ENCODE data around the gene CFAP70. TPM values are rescaled to one million over a fixed set of nuclear protein-coding genes. Genes with fewer than 3 reads are reported as not detected.

CFAP70 gene
- total and polyA plus RNA-seq, 7 donors, result 0.46 to 1.8 (median 0.88) TPM; not detected in 1

DNA sequence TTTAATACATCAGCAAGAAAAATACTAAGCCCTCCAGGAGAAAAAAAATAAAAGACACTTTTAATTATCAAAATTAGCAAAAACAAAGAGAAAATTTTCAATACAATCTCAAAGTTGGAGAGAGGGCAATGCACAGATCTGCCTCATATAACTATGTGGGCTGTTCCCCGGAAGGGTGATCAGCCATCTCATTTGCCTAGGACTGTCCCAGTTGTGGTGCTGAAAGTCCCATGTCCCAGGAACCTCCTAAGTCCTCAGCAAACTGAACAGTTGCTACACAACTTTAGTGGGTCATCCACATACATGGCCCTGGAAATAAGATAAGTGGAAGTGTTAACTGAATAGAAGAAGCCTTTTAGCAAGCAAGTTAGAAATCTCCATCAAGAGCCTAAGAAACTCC lies 14.4 kb downstream of the CFAP70 start:
- no peaks in the 10 kb centered on the region for H3K36me3 ChIP-seq
- no peak for DNase-seq
- no peaks in the 10 kb centered on the region for H3K27me3 ChIP-seq
- no peaks in the 10 kb centered on the region for H3K9me3 ChIP-seq
- intact Hi-C loops (cut with DNase I), result no loop called here
- no peak overlapping the region for H3K4me3 ChIP-seq
- WGBS, 2 donors, result 92 to 96% methylated on average over 1 of the region's 1 CpG
- H3K4me1 ChIP-seq, result no peaks in the 10 kb centered on the region
- H3K27ac ChIP-seq, result no peak overlapping the region
- TF ChIP-seq POLR2A (IDR thresholded peaks at IDR 0.05) (no peak), POLR2AphosphoS5 (IDR thresholded peaks at IDR 0.05) (no peak), EP300 (IDR thresholded peaks at IDR 0.05) (no peak), CTCF (IDR thresholded peaks at IDR 0.05) (no peak)

GRCh38 chr10:73340121-73340520 lies 18.5 kb downstream of the CFAP70 start:
- WGBS, 2 donors, result 89 to 91% methylated on average over 3 of the region's 3 CpGs
- no peaks in the 10 kb centered on the region for H3K4me1 ChIP-seq
- TF ChIP-seq POLR2A (IDR thresholded peaks at IDR 0.05), result no peak
- TF ChIP-seq EP300 (IDR thresholded peaks at IDR 0.05), result no peak
- TF ChIP-seq POLR2AphosphoS5 (IDR thresholded peaks at IDR 0.05), result no peak
- no peak for TF ChIP-seq CTCF (IDR thresholded peaks at IDR 0.05)
- no peak overlapping the region for H3K27ac ChIP-seq
- H3K36me3 ChIP-seq, result no peaks in the 10 kb centered on the region
- H3K4me3 ChIP-seq, result no peak overlapping the region
- H3K9me3 ChIP-seq, result no peaks in the 10 kb centered on the region
- DNase-seq, result no peak
- intact Hi-C loops (cut with DNase I), result no loop called here
- no peaks in the 10 kb centered on the region for H3K27me3 ChIP-seq

DNA sequence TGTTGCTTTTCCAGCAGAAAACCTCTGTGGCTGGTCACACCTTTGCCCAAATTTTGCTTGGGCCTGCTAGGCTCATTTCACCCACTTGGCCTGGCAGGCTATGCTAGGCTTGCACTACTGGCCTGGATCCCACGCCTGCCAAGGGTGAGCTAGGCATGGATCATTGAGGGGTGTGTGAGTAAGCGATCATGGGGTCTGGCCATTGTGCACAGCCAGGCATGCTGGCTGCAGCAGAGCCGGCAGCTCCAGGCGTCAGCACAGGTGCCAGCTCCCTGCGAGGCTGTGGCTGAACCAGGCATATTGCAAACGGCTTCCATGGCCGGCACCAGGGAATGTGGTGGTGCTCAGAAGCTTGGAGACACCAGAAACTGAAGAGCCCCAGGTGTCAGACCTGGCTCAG lies 19.2 kb downstream of the CFAP70 start:
- Histone ChIP-seq H3K27me3 (no peaks in the 10 kb centered on the region), H3K4me3 (no peak overlapping the region), H3K27ac (no peak overlapping the region), H3K9me3 (no peaks in the 10 kb centered on the region), H3K4me1 (no peaks in the 10 kb centered on the region), H3K36me3 (no peaks in the 10 kb centered on the region)
- TF ChIP-seq CTCF (IDR thresholded peaks at IDR 0.05), result no peak
- TF ChIP-seq POLR2AphosphoS5 (IDR thresholded peaks at IDR 0.05), result no peak
- TF ChIP-seq EP300 (IDR thresholded peaks at IDR 0.05), result no peak
- TF ChIP-seq POLR2A (IDR thresholded peaks at IDR 0.05), result no peak
- intact Hi-C loops (cut with DNase I), result no loop called here
- DNase-seq, result no peak
- WGBS, 2 donors, result 88% methylated on average over 7 of the region's 7 CpGs

DNA sequence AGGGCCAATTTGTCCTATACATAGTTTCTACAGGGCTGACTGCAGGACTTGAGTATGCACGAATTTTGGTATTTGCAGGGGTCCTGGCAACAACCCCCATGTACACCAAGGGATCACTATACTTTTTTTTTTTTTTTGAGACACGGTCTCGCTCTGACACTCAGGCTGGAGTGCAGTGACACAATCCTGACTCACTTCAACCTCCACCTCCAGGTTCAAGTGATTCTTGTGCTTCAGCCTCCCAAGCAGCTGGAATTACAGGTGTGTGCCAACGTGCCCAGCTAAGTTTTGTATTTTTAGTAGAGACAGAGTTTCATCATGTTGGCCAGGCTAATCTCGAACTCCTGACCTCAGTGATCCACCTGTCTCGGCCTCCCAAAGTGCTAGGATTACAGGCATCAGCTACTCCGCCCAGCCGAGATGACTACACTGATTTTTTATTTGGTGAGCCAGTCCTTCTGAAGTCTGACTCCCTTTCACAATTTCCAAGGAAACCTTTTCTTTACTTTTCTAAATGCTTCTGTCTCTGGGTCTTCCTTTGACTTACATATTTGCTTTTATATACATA lies 19.8 kb downstream of the CFAP70 start:
- DNase-seq, result no peak
- TF ChIP-seq CTCF (IDR thresholded peaks at IDR 0.05) (no peak), POLR2AphosphoS5 (IDR thresholded peaks at IDR 0.05) (no peak), POLR2A (IDR thresholded peaks at IDR 0.05) (no peak), EP300 (IDR thresholded peaks at IDR 0.05) (no peak)
- Histone ChIP-seq H3K27ac (no peak overlapping the region), H3K36me3 (no peaks in the 10 kb centered on the region), H3K27me3 (no peaks in the 10 kb centered on the region), H3K4me3 (no peak overlapping the region), H3K9me3 (no peaks in the 10 kb centered on the region), H3K4me1 (no peaks in the 10 kb centered on the region)
- 85 to 89% methylated on average over 8 of the region's 8 CpGs for WGBS, 2 donors
- intact Hi-C loops (cut with DNase I), result no loop called here

- intact Hi-C loops (cut with DNase I), result no loop called here
- H3K27me3 ChIP-seq, result no peaks in the 10 kb centered on the region
- no peaks in the 10 kb centered on the region for H3K4me1 ChIP-seq
- H3K4me3 ChIP-seq, result no peak overlapping the region
- H3K9me3 ChIP-seq, result no peaks in the 10 kb centered on the region
- no peak for DNase-seq
- WGBS, 2 donors, result 98 to 100% methylated on average over 1 of the region's 1 CpG
- H3K27ac ChIP-seq, result no peak overlapping the region
- no peak for TF ChIP-seq POLR2A (IDR thresholded peaks at IDR 0.05)
- TF ChIP-seq POLR2AphosphoS5 (IDR thresholded peaks at IDR 0.05), result no peak
- TF ChIP-seq CTCF (IDR thresholded peaks at IDR 0.05), result no peak
- no peak for TF ChIP-seq EP300 (IDR thresholded peaks at IDR 0.05)
- no peaks in the 10 kb centered on the region for H3K36me3 ChIP-seq
Measured at GRCh38 chr10:73333202-73333601, 25.5 kb downstream of the CFAP70 start.
